Effector CD8-positive, alpha-beta T cell (primary cell): ENCODE results near the gene IPCEF1.
"Not testable (repeated sequence)": the region's sequence is repeated elsewhere in the genome, so short reads cannot be mapped to it uniquely, and the experiment has no call there.

Source experiments
- DNase-seq: peaks from one replicate; lab custom pipeline; 2025; lab: John Stamatoyannopoulos, UW

The IPCEF1 gene

DNA sequence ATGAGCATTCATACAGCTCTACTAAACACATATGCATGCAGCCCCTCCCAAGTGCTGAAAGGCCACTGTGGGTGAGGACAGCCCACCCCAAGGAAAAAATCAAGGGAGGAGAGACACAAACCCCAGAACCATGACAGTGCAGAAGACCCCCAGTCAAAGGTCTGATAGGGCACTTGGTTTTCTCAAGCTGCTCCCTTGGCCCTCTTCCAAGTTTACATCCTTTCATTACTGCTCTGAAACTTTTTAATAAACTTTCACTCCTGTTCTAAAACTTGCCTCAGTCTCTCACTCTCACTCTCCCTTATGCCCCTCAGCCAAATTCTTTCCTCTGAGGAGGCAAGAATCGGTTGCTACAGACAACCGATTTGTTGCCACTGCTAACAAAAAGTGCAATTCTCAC is 24.9 kb downstream of the IPCEF1 start:
- DNase-seq = no peak

DNA sequence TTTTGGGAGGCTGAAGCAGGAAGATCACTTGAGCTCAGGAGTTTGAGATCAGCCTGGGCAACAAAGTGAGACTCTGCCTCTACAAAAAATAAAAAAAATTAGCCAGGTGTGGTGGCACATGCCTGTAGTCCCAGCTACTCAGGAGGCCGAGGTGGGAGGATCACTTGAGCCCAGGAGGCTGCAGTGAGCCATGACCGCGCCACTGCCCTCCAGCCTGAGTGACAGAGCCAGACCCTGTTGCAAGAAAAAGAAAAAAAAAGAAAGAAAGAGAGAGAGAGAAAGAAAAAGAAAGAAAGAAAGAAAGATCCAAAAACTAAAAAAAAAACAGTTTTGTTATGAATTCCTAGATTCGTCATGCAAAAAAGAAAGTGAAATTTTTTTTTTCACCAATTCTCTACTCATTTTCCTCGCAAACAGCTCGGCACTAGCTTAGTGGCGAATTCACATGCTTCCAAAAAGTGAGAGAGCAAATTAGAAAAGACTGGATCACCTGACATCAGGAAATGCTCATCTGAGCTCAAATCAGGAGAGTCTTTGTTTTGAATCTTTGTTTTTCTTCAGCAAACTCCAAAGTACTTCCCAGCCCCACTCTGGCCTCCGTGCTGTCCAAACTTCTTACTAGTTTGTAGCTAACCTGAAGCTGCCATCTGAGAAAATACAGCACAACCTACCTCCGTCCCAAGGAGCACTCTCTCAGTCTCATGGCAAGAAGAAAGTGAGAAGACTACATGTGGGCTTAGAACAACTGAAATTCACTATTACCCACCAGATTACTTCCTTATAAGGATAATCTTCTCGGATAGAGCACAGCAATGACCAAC is 27.0 kb downstream of the IPCEF1 start:
- no peak for DNase-seq

DNA sequence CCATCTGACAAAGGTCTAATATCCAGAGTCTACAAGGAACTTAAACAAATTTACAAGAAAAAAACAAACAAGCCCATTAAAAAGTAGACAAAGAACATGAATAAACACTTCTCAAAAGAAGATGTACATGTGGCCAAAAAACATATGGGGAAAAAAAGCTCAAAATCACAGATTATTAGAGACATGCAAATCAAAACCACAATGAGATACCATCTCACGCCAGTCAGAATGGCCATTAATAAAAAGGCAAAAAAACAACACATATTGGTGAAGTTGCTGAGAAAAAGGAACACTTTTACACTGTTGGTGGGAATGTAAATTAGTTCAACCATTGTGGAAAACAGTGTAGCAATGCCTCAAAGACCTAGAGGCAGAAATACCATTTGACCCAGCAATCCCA is 29.3 kb downstream of the IPCEF1 start:
- not testable (repeated sequence) for DNase-seq

- no peak for DNase-seq
Observed at GRCh38 chr6:154325142-154325541, 31.5 kb downstream of the IPCEF1 start.

- DNase-seq = no peak
Observed at GRCh38 chr6:154320181-154320580, 36.4 kb downstream of the IPCEF1 start.

DNA sequence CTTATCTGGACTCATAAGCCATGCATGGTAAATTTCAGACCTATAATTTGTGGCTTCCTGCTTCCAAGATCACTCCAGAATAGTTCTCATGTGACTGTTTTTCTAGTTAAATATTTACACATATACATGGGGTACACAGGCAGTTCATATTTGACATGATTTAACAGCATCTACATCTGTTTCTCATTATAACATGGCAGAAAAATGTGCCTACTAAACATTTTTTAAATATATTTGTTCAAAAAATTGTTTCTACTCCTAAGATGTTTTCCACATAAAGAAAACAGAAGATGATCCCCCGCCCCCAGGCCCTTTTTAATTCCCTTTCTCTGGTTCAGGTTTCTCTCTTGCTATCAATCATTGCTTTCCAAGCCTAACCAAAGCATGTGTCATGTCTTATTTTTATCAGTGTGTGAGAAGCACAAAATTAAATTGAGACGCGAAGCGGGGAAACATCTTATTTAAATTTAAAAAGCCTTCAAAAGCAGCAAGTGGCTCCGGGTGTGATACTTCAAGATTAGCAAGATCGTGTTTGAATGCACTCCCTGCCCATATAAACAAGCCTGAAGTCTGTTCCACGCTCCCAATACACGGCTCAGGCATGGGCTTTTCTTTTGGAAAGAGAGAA is 37.3 kb downstream of the IPCEF1 start:
- no peak for DNase-seq

DNA sequence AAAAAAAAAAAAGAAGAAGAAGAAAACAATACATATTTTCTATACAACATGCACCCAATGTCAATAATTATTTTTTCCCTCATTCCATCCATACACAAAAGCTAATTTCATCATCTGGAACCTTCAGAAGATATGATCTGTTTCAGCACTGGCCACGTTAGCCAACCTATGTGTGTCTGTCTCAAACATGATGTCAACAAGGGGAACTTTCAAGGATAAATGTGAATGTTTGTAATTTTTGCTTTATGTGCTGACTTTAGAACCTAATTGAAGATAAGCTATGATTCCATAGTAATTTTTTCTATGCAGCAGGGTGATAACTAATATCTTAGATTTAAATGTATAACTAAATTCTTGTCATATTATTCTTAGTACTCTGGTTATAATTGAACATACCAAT is 37.9 kb downstream of the IPCEF1 start:
- DNase-seq = no peak

GRCh38 chr6:154316131-154316530 is 40.5 kb downstream of the IPCEF1 start:
- DNase-seq = no peak

DNA sequence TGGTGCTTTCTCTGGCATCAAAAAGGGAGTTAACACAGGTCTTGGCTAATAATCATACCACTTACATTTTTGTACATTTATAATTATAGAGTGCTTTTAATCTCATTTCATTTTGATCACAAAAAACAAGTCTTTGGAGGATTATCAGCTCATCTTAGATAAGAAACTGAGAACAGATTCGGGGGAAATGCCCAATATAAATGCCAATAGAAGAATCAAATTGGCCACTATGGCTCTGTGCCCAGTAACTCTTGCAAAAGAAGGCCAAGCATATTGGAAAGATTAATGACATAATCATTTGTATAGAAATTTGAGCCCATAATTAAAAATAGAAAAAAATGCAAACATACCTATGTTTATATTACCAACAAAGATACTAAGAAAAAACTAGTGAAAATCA is 42.5 kb downstream of the IPCEF1 start:
- DNase-seq = no peak

- no peak for DNase-seq
Observed at GRCh38 chr6:154308986-154309385, 47.6 kb downstream of the IPCEF1 start.

GRCh38 chr6:154307696-154308425 is 48.7 kb downstream of the IPCEF1 start:
- no peak for DNase-seq

DNA sequence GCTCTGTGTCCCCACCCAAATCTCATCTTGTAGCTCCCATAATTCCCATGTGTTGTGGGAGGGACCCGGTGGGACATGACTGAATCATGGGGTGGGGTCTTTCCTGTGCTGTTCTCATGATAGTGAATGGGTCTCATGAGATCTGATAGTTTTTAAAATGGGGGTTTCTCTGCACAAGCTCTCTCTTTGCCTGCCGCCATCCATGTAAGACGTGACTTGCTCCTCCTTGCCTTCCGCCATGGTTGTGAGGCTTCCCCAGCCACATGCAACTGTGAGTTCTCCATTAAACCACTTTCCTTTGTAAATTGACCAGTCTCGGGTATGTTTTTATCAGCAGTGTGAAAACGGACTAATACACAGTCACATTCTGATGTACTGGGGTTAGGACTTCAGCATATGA is 49.5 kb downstream of the IPCEF1 start:
- not testable (repeated sequence) for DNase-seq

DNA sequence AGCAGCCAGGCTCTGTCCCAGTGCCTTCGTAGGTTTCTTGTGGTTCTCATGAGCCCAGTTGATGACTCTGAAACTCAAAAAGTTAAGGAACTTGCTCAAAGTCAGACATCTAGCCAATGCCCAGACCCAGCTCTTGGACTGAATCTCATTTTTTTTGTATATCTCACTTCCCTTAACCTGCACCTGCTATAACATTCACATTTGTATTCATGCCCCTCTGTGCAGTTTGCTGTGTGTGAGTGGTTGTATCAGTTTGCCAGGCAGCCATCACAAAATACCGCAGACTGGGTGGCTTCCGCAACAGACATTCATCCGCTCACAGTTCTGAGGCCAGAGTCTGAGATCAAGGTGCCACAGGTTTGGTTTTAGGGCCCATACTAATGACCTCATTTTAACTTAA is 49.9 kb downstream of the IPCEF1 start:
- DNase-seq = no peak

- no peak for DNase-seq
Observed at GRCh38 chr6:154304191-154304590, 52.4 kb downstream of the IPCEF1 start.

GRCh38 chr6:154303642-154304041 is 53.0 kb downstream of the IPCEF1 start:
- not testable (repeated sequence) for DNase-seq

DNA sequence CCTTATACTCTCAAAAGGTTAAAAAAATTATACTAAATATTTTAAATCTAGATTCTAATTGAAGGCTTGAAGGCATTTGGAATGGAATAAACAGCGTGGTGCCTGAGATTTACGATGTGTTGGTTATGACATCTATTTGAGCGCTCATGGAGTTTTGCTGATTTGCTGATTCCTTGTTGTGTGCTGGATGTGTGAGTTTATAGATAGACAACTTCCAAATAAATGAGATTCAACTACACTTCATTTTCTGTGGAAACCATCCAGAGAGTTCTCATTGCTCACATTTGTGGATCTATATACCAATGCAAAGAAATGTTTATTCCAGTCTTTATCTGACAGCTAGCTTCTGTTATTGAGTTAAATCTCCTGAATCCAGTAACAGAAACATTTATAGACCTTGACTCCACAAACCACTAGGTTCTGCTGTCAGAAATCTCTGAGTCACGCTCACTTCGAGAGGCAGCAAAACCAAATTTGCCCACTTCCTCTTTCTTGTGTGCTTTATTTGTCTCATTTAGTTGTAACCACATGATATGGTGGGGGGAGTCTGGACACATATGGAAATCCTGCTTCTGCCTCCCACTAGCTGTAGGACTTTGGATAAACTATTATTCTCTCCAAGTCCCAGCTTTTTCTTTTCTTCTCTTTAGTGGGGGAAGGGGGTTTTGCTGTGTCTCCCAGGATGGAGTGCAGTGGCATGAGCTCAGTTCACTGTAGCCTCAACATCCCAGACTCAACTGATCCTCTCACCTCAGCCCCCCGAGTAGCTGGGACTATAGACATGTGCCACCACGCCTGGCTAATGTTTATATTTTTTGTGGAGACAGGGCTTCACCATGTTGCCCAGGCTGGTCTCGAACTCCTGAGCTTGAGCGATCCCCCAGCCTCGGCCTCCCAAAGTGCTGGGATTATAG is 54.5 kb downstream of the IPCEF1 start:
- no peak for DNase-seq

- no peak for DNase-seq
Observed at GRCh38 chr6:154301086-154301625, 55.4 kb downstream of the IPCEF1 start.

DNA sequence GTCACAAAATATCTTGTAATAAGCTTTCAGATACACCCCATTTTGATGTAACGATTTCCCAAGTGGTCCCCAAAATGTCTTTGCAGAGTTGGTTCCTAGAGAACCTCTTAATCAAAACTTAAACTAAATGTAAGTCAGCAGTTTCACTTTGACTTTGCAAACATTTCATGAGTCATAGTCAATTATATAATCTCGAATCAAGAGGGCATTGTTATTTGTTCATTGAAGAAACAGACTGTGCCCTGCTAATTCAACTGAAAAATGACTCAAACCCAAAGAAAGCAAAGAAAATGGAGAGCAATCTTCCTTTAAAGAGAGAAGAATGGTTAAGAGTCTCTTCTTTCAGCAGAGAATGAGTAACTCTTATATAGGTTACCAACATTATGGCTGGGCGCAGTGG is 58.3 kb downstream of the IPCEF1 start:
- no peak for DNase-seq

- no peak for DNase-seq
Observed at GRCh38 chr6:154297721-154298120, 58.9 kb downstream of the IPCEF1 start.

GRCh38 chr6:154297210-154297609 is 59.4 kb downstream of the IPCEF1 start:
- no peak for DNase-seq

DNA sequence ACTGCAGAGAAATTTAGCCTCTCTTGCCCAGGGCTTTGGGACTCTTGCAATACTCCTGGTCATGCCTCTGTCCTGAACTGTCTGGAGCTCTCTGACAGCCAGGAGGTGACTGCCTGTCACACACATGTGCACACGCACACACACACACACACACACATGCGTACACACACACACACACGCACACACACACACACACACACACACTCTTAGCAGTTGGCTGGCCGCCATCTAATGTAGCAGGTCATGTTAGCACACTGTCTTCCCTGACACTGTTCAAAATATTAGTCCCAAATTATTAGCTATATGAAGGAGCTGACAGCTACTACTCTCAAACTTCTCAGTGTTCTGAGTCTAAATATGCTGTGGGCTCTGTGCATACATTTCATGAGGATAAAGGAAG is 60.9 kb downstream of the IPCEF1 start:
- DNase-seq = no peak
